Right forelimb (tissue), 1 donor: ENCODE results near the gene PLCH2.

ENCODE experiments used
- DNase-seq: peaks from one replicate; pipeline ENCODE4 v3.0.0-alpha.2; 2018

Gene PLCH2

DNA sequence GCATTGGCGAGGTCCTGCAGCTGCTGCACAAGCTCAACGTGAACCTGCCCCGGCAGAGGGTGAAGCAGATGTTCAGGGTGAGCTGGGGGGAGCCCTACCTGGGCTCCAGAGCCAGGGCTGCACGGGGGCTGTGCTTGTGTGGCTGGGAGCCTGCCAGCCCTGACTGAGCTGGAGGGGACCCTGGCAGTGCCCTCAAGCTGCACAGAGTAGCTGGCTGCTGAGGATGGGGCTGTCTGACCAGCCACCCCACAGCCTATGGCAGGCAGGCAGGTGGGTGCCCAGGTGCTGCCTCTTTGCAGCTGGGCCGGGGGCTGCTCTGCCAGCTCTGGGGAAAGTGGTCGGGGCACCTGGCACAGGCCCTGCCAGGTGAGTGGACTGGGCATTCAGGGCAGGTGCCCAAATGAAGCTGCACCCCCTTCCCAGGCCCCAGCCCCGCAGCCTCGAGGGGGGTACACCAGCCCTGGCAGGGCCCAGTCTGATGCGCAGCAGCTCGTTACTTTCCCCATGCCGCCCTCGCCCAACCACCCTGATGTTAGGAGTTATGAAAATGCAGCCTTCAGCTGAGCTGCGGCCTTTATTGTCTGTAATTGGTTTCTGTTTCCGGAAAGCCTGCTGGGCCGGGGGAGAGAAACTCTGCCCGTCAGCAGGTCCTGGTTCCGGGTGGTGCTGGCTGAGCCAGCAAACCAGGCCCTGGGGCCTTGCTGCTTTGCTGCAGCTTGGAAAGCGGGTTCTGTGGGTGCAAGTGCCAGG, 4.3 kb downstream of the PLCH2 start:
- no peak for DNase-seq

DNA sequence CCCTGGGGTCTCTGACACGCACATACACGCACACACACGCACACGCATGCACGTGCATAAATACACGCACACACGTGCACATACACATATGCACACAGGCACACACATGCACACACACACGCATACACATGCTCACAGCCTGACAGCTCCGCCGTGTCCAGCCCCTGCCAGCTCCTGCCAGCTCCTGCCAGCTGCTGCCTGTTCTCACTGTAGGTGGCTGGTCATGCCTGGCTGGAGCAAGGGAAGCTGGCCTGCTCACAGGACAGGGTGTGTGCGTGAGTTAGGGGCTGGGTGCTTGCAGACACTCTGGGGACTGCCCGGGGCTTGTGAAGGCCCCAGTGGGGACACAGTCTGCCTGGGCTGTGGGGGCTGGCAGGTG, 4.9 kb downstream of the PLCH2 start:
- DNase-seq: no peak

- DNase-seq: no peak
These were observed 5.8 kb downstream of the PLCH2 start for GRCh38 chr1:2481885-2482284.

GRCh38 chr1:2482588-2482987, 6.5 kb downstream of the PLCH2 start:
- DNase-seq: no peak

DNA sequence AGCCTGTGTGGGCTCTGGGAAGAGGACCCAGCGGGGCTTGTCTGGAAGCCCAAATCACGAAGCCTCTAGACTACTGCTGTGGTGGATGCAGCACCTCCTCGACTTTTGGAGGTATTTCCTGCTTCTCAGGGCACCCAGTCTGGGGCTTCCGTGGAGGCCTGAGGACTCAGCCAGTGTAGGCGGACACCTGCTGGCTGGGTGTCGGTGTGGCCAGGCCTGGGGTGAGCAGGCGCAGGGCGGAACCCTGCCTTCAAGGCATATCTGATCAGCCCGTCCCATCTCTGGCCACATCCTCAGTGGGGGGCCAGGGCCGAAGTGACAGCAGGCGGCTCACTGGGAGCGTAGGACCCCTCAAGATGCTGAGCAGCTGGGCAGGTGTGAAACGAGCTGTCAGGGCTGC, 6.9 kb downstream of the PLCH2 start:
- DNase-seq: no peak

DNA sequence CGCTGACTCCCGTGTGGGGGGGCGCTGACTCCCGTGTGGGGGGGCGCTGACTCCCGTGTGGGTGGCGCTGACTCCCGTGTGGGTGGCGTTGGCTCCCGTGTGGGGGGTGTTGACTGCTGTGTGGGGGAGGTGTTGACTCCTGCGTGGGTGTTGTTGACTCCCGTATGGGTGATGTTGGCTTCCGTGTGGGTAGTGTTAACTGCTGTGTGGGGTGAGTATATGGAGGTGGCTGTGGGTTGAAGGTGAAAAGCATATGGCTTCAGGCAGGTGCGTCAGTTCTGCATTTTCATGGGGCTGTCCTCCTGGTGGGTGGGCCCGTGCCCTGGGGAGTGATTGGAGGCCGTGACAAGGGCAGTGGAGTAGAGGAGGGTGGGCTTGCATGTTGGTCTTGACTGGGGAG, 7.9 kb downstream of the PLCH2 start:
- no peak for DNase-seq

- no peak for DNase-seq
These were observed 10.0 kb downstream of the PLCH2 start for GRCh38 chr1:2486041-2486440.

GRCh38 chr1:2486558-2486957, 10.5 kb downstream of the PLCH2 start:
- no peak for DNase-seq

- DNase-seq: no peak
These were observed 12.6 kb downstream of the PLCH2 start for GRCh38 chr1:2488688-2489087.

GRCh38 chr1:2489615-2490014, 13.5 kb downstream of the PLCH2 start:
- DNase-seq: no peak

DNA sequence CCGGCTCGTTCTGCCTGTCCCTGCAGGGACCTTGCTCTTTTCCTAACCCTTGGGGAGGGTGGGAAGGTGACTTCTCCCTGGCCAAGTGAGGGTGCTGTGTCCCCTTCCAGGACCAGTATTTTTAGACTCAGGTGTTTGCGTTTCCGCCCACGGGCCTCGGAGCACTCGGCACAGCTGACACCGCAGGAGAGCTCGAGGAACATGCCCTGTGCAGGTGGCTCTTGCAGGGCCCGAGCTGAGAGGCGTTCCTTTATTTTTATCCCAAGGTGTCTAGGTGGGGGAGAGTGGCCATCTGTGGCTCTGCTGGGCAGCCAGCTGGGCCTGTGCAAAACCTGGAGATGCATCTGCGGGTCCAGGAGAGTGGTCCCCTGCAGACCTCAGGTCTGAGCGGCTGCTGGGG, 16.0 kb downstream of the PLCH2 start:
- DNase-seq: no peak

GRCh38 chr1:2493218-2493617, 17.1 kb downstream of the PLCH2 start:
- no peak for DNase-seq

GRCh38 chr1:2493691-2494322, 17.7 kb downstream of the PLCH2 start:
- DNase-seq: no peak

- no peak for DNase-seq
These were observed 18.2 kb downstream of the PLCH2 start for GRCh38 chr1:2494323-2494693.

GRCh38 chr1:2495026-2495425, 18.9 kb downstream of the PLCH2 start:
- no peak for DNase-seq

GRCh38 chr1:2495546-2495945, 19.5 kb downstream of the PLCH2 start:
- DNase-seq: no peak

DNA sequence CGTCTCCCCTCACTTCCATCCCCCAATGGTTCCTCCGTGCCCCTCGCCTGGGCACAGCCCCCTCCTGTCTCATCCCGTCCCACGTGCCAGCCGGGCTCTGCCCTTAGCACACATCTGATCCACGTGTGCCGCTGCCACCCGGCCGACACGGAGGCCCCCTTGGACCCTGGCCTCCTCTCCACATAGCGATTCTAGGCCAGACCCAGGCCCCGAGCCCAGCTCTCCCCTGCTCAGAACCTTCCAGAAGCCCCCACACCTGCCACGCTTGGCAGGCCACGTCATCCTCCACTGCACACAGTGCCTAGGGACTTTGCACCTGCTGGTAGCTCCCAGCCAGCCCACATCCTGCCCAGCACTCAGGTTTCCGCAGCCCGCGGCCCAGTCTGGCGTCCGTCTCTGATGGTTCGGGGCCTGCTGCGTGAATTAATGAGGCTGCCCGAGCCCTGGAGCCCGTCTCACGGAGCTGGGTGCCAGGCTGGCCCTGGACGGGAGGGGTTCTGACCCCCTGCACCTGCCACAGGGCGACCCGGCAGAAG, 20.1 kb downstream of the PLCH2 start:
- DNase-seq: no peak

DNA sequence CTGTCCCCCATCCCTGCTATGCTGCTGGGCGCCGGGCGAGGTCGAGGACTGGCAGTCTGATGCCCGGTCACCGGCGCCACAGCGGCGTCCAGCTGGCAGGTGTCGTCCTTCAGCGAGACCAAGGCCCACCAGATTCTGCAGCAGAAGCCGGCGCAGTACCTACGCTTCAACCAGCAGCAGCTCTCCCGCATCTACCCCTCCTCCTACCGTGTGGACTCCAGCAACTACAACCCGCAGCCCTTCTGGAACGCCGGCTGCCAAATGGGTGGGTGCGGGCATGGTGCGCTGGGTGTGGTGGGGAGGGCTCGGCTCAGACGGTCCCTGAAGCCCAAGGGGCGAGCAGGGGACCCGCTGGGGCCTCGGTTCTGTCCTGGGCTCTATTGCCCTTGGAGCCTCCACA, 20.7 kb downstream of the PLCH2 start:
- DNase-seq: no peak

DNA sequence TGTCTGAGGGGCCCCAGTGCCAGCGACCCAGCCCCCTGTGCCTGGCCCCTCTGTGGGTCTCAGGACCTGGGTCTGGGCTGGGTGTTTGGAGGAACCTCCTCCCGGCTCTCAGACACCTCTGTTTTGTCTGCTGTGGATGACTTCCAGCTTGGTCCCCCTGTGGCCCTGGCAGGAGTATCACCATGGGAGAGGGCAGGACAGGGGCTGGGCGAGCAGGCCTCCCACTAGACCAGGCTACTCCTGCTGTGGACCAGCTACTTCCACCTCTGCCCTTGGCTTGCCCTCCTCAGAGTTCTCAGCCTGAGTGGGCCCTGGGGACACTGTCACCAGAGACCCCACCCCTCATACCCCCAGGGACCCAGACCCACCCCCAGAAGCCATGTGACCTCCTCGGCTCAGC, 21.8 kb downstream of the PLCH2 start:
- no peak for DNase-seq

GRCh38 chr1:2498648-2499047, 22.6 kb downstream of the PLCH2 start:
- no peak for DNase-seq

GRCh38 chr1:2499260-2499659, 23.2 kb downstream of the PLCH2 start:
- DNase-seq: no peak

GRCh38 chr1:2499986-2500596, 24.0 kb downstream of the PLCH2 start:
- DNase-seq: no peak

- peak; percentile 68 for DNase-seq
These were observed 25.1 kb downstream of the PLCH2 start for GRCh38 chr1:2501041-2501819.

DNA sequence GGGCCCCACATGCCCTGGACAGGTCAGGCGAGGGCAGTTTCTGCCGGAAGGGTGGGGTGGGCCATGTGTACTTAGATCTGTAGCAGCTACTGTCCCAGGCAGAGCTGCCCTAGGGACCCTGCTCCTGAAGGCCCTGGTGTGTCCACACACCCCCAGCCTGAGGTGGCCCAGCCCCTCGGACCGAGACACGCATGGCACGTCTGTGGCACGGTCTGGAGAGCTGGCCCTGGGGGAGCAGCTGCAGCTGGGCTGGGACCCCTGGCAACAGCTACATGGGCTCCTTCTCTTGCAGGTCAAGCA, 25.7 kb downstream of the PLCH2 start:
- DNase-seq: no peak
